ENCODE results near the gene DPYD.

Gene DPYD

DNA sequence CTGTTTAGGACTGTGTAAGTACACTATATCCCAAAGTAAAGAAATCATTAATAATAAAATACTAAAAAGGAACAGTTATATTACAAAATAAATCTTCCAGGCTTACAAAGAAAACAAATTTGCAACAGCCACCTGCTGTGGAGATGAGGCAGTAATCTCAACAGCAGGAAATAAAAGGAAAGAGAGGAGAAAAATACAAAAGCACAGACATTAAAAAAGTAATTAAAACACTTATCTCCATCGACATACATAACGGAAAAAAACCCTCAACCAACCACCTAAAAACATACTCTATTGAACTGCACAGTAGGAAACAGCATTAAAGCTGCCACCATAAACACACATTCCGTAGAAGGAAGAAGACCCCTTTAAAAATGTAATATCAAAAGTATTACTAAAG is 317.6 kb downstream of the DPYD start:
- H3K9me3 ChIP-seq (replicated peaks in 1 of 2; ENCODE audit: control insufficient read depth in 2 of 2, insufficient read depth in 1 of 2, low read depth in 1 of 2, low read length in 2 of 2), result no peaks in the 10 kb centered on the region
- peaks cover 1% of the 10 kb centered on the region for H3K79me1 ChIP-seq (ENCODE audit: low read depth, low read length)
- DNase-seq (ENCODE audit: low spot score), result no peak
- no peak overlapping the region for H2BK15ac ChIP-seq (ENCODE audit: low read length)
- H2BK5ac ChIP-seq (ENCODE audit: low read length), result no peak overlapping the region
- H2BK12ac ChIP-seq (ENCODE audit: low read length), result no peak overlapping the region
- no peak overlapping the region for H2BK120ac ChIP-seq (ENCODE audit: low read depth, low read length)
- H3K4ac ChIP-seq (ENCODE audit: low read length), result no peak overlapping the region
- H3K23ac ChIP-seq (ENCODE audit: low read depth, low read length, poor library complexity), result no peak overlapping the region
- peaks cover 2 to 8% of the 10 kb centered on the region in 2 donors for H3K4me1 ChIP-seq (ENCODE audit: control insufficient read depth in 2 of 2, insufficient read depth in 1 of 2, low read depth in 1 of 2, low read length in 2 of 2)
- no peak overlapping the region for H4K8ac ChIP-seq (ENCODE audit: low read depth, low read length)
- no peak overlapping the region for H2AK5ac ChIP-seq (ENCODE audit: low read depth, low read length)
- H2AFZ ChIP-seq (ENCODE audit: low read length), result peak overlapping the region; percentile 85
- no peak overlapping the region for H3K14ac ChIP-seq (ENCODE audit: low read length)
- H3K27me3 ChIP-seq (ENCODE audit: control insufficient read depth in 3 of 3, insufficient read depth in 3 of 3, low read depth in 1 of 3, low read length in 3 of 3), result no peaks in the 10 kb centered on the region
- H3K27ac ChIP-seq (replicated peaks; ENCODE audit: low read length), result no peak overlapping the region
- no peaks in the 10 kb centered on the region for H3K36me3 ChIP-seq (replicated peaks in 1 of 2; ENCODE audit: control insufficient read depth in 2 of 2, insufficient read depth in 2 of 2, low read length in 2 of 2)
- no peak overlapping the region for H3K9ac ChIP-seq (ENCODE audit: low read depth, low read length, poor library complexity)
- no peak overlapping the region for H3K4me3 ChIP-seq (ENCODE audit: low read length in 2 of 2)
- no peak overlapping the region for H3K18ac ChIP-seq (ENCODE audit: low read length)
- WGBS, 2 donors (ENCODE audit: extremely low coverage in 2 of 2, insufficient read length in 2 of 2, insufficient replicate concordance in 1 of 2), result 100% methylated on average over 2 of the region's 3 CpGs; no CpG with 5 or more reads in 1 of the 2 donors
- H3K4me2 ChIP-seq (ENCODE audit: insufficient read depth, low read length, poor library complexity, severe bottlenecking), result no peak overlapping the region
- H4K91ac ChIP-seq (ENCODE audit: low read depth, low read length, poor library complexity), result no peak overlapping the region

DNA sequence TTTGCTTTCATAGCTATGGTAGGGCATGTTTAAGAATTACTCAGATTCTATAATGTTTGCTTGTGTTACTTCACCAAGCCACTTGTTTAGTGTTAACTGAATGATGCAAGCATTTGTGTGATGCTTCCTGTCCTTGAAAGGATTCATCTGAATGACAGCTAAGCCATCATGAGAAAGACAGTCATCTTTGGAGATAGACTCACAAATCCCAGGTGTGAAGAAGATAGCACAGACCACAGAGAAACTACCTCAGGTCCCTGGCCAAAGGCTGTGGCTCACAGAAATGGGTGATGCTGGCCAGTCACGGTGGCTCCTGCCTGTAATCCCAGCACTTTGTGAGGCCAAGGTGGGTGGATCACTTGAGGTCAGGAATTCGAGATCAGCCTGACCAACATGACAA is 321.4 kb downstream of the DPYD start:
- H3K14ac ChIP-seq (ENCODE audit: low read length), result no peak overlapping the region
- H3K79me1 ChIP-seq (ENCODE audit: low read depth, low read length), result peaks cover 1% of the 10 kb centered on the region
- no peak overlapping the region for H2AK5ac ChIP-seq (ENCODE audit: low read depth, low read length)
- no peak overlapping the region for H3K9ac ChIP-seq (ENCODE audit: low read depth, low read length, poor library complexity)
- H3K27me3 ChIP-seq (ENCODE audit: control insufficient read depth in 3 of 3, insufficient read depth in 3 of 3, low read depth in 1 of 3, low read length in 3 of 3), result no peaks in the 10 kb centered on the region
- H3K4me1 ChIP-seq (ENCODE audit: control insufficient read depth in 2 of 2, insufficient read depth in 1 of 2, low read depth in 1 of 2, low read length in 2 of 2), result peaks cover 2 to 8% of the 10 kb centered on the region in 2 donors
- H2AFZ ChIP-seq (ENCODE audit: low read length), result no peak overlapping the region
- WGBS, 2 donors (ENCODE audit: extremely low coverage in 2 of 2, insufficient read length in 2 of 2, insufficient replicate concordance in 1 of 2), result no CpG with 5 or more reads among the region's 2 CpGs
- no peak overlapping the region for H2BK120ac ChIP-seq (ENCODE audit: low read depth, low read length)
- H3K23ac ChIP-seq (ENCODE audit: low read depth, low read length, poor library complexity), result no peak overlapping the region
- H2BK15ac ChIP-seq (ENCODE audit: low read length), result no peak overlapping the region
- no peaks in the 10 kb centered on the region for H3K9me3 ChIP-seq (replicated peaks in 1 of 2; ENCODE audit: control insufficient read depth in 2 of 2, insufficient read depth in 1 of 2, low read depth in 1 of 2, low read length in 2 of 2)
- no peak overlapping the region for H3K27ac ChIP-seq (replicated peaks; ENCODE audit: low read length)
- H3K4me2 ChIP-seq (ENCODE audit: insufficient read depth, low read length, poor library complexity, severe bottlenecking), result no peak overlapping the region
- H2BK12ac ChIP-seq (ENCODE audit: low read length), result no peak overlapping the region
- no peak overlapping the region for H3K4me3 ChIP-seq (ENCODE audit: low read length in 2 of 2)
- H4K8ac ChIP-seq (ENCODE audit: low read depth, low read length), result no peak overlapping the region
- no peak overlapping the region for H3K4ac ChIP-seq (ENCODE audit: low read length)
- H3K18ac ChIP-seq (ENCODE audit: low read length), result no peak overlapping the region
- H3K36me3 ChIP-seq (replicated peaks in 1 of 2; ENCODE audit: control insufficient read depth in 2 of 2, insufficient read depth in 2 of 2, low read length in 2 of 2), result no peaks in the 10 kb centered on the region
- H4K91ac ChIP-seq (ENCODE audit: low read depth, low read length, poor library complexity), result no peak overlapping the region
- H2BK5ac ChIP-seq (ENCODE audit: low read length), result no peak overlapping the region
- no peak for DNase-seq (ENCODE audit: low spot score)

GRCh38 chr1:97593192-97593591 is 327.6 kb downstream of the DPYD start:
- no peak overlapping the region for H3K4ac ChIP-seq (ENCODE audit: low read length)
- no peak overlapping the region for H2AFZ ChIP-seq (ENCODE audit: low read length)
- no peaks in the 10 kb centered on the region for H3K36me3 ChIP-seq (replicated peaks in 1 of 2; ENCODE audit: control insufficient read depth in 2 of 2, insufficient read depth in 2 of 2, low read length in 2 of 2)
- no peak overlapping the region for H2BK5ac ChIP-seq (ENCODE audit: low read length)
- no peak overlapping the region for H3K27ac ChIP-seq (replicated peaks; ENCODE audit: low read length)
- no peak overlapping the region for H2BK15ac ChIP-seq (ENCODE audit: low read length)
- H3K18ac ChIP-seq (ENCODE audit: low read length), result no peak overlapping the region
- WGBS, 2 donors (ENCODE audit: extremely low coverage in 2 of 2, insufficient read length in 2 of 2, insufficient replicate concordance in 1 of 2), result no CpG with 5 or more reads among the region's 8 CpGs
- H3K23ac ChIP-seq (ENCODE audit: low read depth, low read length, poor library complexity), result no peak overlapping the region
- no peak overlapping the region for H3K4me2 ChIP-seq (ENCODE audit: insufficient read depth, low read length, poor library complexity, severe bottlenecking)
- peak overlapping the region; percentile 63 for H3K14ac ChIP-seq (ENCODE audit: low read length)
- no peak overlapping the region for H2BK120ac ChIP-seq (ENCODE audit: low read depth, low read length)
- no peak for DNase-seq (ENCODE audit: low spot score)
- no peak overlapping the region for H3K4me3 ChIP-seq (ENCODE audit: low read length in 2 of 2)
- no peak overlapping the region for H2BK12ac ChIP-seq (ENCODE audit: low read length)
- H3K79me1 ChIP-seq (ENCODE audit: low read depth, low read length), result no peaks in the 10 kb centered on the region
- no peak overlapping the region for H2AK5ac ChIP-seq (ENCODE audit: low read depth, low read length)
- H4K8ac ChIP-seq (ENCODE audit: low read depth, low read length), result no peak overlapping the region
- H3K9ac ChIP-seq (ENCODE audit: low read depth, low read length, poor library complexity), result no peak overlapping the region
- no peak overlapping the region for H4K91ac ChIP-seq (ENCODE audit: low read depth, low read length, poor library complexity)
- H3K4me1 ChIP-seq (ENCODE audit: control insufficient read depth in 2 of 2, insufficient read depth in 1 of 2, low read depth in 1 of 2, low read length in 2 of 2), result no peaks in the 10 kb centered on the region
- H3K27me3 ChIP-seq (ENCODE audit: control insufficient read depth in 3 of 3, insufficient read depth in 3 of 3, low read depth in 1 of 3, low read length in 3 of 3), result no peaks in the 10 kb centered on the region
- H3K9me3 ChIP-seq (replicated peaks in 1 of 2; ENCODE audit: control insufficient read depth in 2 of 2, insufficient read depth in 1 of 2, low read depth in 1 of 2, low read length in 2 of 2), result no peaks in the 10 kb centered on the region

- Histone ChIP-seq H2BK120ac (ENCODE audit: low read depth, low read length) (no peak overlapping the region), H3K23ac (ENCODE audit: low read depth, low read length, poor library complexity) (no peak overlapping the region), H3K4me1 (ENCODE audit: control insufficient read depth in 2 of 2, insufficient read depth in 1 of 2, low read depth in 1 of 2, low read length in 2 of 2) (no peaks in the 10 kb centered on the region), H3K14ac (ENCODE audit: low read length) (no peak overlapping the region), H3K4ac (ENCODE audit: low read length) (no peak overlapping the region), H3K4me2 (ENCODE audit: insufficient read depth, low read length, poor library complexity, severe bottlenecking) (no peak overlapping the region), H2BK12ac (ENCODE audit: low read length) (no peak overlapping the region), H3K36me3 (replicated peaks in 1 of 2; ENCODE audit: control insufficient read depth in 2 of 2, insufficient read depth in 2 of 2, low read length in 2 of 2) (no peaks in the 10 kb centered on the region), H3K9ac (ENCODE audit: low read depth, low read length, poor library complexity) (no peak overlapping the region), H3K79me1 (ENCODE audit: low read depth, low read length) (no peaks in the 10 kb centered on the region), H2BK5ac (ENCODE audit: low read length) (no peak overlapping the region), H3K4me3 (ENCODE audit: low read length in 2 of 2) (no peak overlapping the region), H4K91ac (ENCODE audit: low read depth, low read length, poor library complexity) (no peak overlapping the region), H3K27ac (replicated peaks; ENCODE audit: low read length) (no peak overlapping the region), H4K8ac (ENCODE audit: low read depth, low read length) (no peak overlapping the region), H2AK5ac (ENCODE audit: low read depth, low read length) (no peak overlapping the region), H2BK15ac (ENCODE audit: low read length) (no peak overlapping the region), H3K27me3 (ENCODE audit: control insufficient read depth in 3 of 3, insufficient read depth in 3 of 3, low read depth in 1 of 3, low read length in 3 of 3) (no peaks in the 10 kb centered on the region), H2AFZ (ENCODE audit: low read length) (no peak overlapping the region), H3K18ac (ENCODE audit: low read length) (no peak overlapping the region), H3K9me3 (replicated peaks in 1 of 2; ENCODE audit: control insufficient read depth in 2 of 2, insufficient read depth in 1 of 2, low read depth in 1 of 2, low read length in 2 of 2) (no peaks in the 10 kb centered on the region)
- no peak for DNase-seq (ENCODE audit: low spot score)
Measured at GRCh38 chr1:97588772-97589171, 332.1 kb downstream of the DPYD start.

All from neuronal stem cell (in vitro differentiated cells).